NK-92 treated with Interleukin-12 subunit alpha and Interleukin-12 subunit beta, amount 100 ng/mL, for 24 hours (cell line): ENCODE measurements around the gene ORAI3.
"Not testable (repeated sequence)": the region's sequence is repeated elsewhere in the genome, so short reads cannot be mapped to it uniquely, and the experiment has no call there.

Experiments
- DNase-seq: peaks from one replicate; lab custom pipeline; 2025; lab: John Stamatoyannopoulos, UW

ORAI3 gene

GRCh38 chr16:30924076-30924912, 24.6 kb upstream of the ORAI3 start:
- no peak for DNase-seq

- no peak for DNase-seq
Observed at GRCh38 chr16:30924913-30925631, 23.8 kb upstream of the ORAI3 start.

- no peak for DNase-seq
Observed at GRCh38 chr16:30925632-30925987, 23.3 kb upstream of the ORAI3 start.

GRCh38 chr16:30925995-30926811, 22.7 kb upstream of the ORAI3 start:
- DNase-seq: no peak

- no peak for DNase-seq
Observed at GRCh38 chr16:30926937-30927788, 21.7 kb upstream of the ORAI3 start.

GRCh38 chr16:30927789-30928378, 21.0 kb upstream of the ORAI3 start:
- DNase-seq: peak; percentile 30

GRCh38 chr16:30928390-30928789, 20.5 kb upstream of the ORAI3 start:
- no peak for DNase-seq

- DNase-seq: no peak
Observed at GRCh38 chr16:30929167-30929566, 19.7 kb upstream of the ORAI3 start.

GRCh38 chr16:30930160-30930571, 18.7 kb upstream of the ORAI3 start:
- DNase-seq: no peak

- DNase-seq: no peak
Observed at GRCh38 chr16:30931068-30931650, 17.7 kb upstream of the ORAI3 start.

GRCh38 chr16:30934827-30935557, 13.9 kb upstream of the ORAI3 start:
- no peak for DNase-seq

- DNase-seq: no peak
Observed at GRCh38 chr16:30937692-30938091, 11.2 kb upstream of the ORAI3 start.

GRCh38 chr16:30939571-30939970, 9.3 kb upstream of the ORAI3 start:
- not testable (repeated sequence) for DNase-seq

GRCh38 chr16:30941600-30942425, 7.1 kb upstream of the ORAI3 start:
- peak; percentile 57 for DNase-seq

- no peak for DNase-seq
Observed at GRCh38 chr16:30942426-30942806, 6.5 kb upstream of the ORAI3 start.

- no peak for DNase-seq
Observed at GRCh38 chr16:30944352-30944751, 4.5 kb upstream of the ORAI3 start.

GRCh38 chr16:30946671-30947540, 2.0 kb upstream of the ORAI3 start:
- no peak for DNase-seq

GRCh38 chr16:30947541-30947858, 1.4 kb upstream of the ORAI3 start:
- no peak for DNase-seq
